GM21825 (cell line): ENCODE measurements around the gene PPP1R1B.

Source experiments
- ATAC-seq: cut with Tn5 transposase; IDR thresholded peaks from one replicate; pipeline ENCODE4 v1.9.1; 2021; ENCODE audit warnings: mild to moderate bottlenecking, moderate library complexity; ENCODE audit not compliant: unreplicated experiment

Gene PPP1R1B

GRCh38 chr17:39666231-39666600, 39.5 kb downstream of the PPP1R1B start:
- ATAC-seq = no peak

- no peak for ATAC-seq
Measured at GRCh38 chr17:39666601-39667261, 40.0 kb downstream of the PPP1R1B start.

- ATAC-seq = no peak
Measured at GRCh38 chr17:39667262-39667944, 40.7 kb downstream of the PPP1R1B start.

- no peak for ATAC-seq
Measured at GRCh38 chr17:39667945-39668924, 41.5 kb downstream of the PPP1R1B start, which contains the start of gene PNMT. PNMT (plus strand) TSS chr17:39668453; CDS start chr17:39668476, 23 bp downstream.

GRCh38 chr17:39669897-39670735, 43.4 kb downstream of the PPP1R1B start:
- ATAC-seq = no peak

- no peak for ATAC-seq
Measured at GRCh38 chr17:39670746-39671145, 44.0 kb downstream of the PPP1R1B start.

- ATAC-seq = no peak
Measured at GRCh38 chr17:39671651-39672521, 45.1 kb downstream of the PPP1R1B start.

GRCh38 chr17:39672522-39673334, 46.0 kb downstream of the PPP1R1B start:
- ATAC-seq = no peak

- no peak for ATAC-seq
Measured at GRCh38 chr17:39673335-39674081, 46.8 kb downstream of the PPP1R1B start.

GRCh38 chr17:39674179-39674578, 47.4 kb downstream of the PPP1R1B start:
- no peak for ATAC-seq

GRCh38 chr17:39674702-39675389, 48.1 kb downstream of the PPP1R1B start:
- no peak for ATAC-seq

GRCh38 chr17:39675390-39676082, 48.8 kb downstream of the PPP1R1B start:
- ATAC-seq = no peak

- ATAC-seq = no peak
Measured at GRCh38 chr17:39676198-39676819, 49.6 kb downstream of the PPP1R1B start.

- ATAC-seq = no peak
Measured at GRCh38 chr17:39677072-39677471, 50.3 kb downstream of the PPP1R1B start.

GRCh38 chr17:39677542-39678339, 51.0 kb downstream of the PPP1R1B start:
- ATAC-seq = no peak
